H9 (cell line): Measurements from ENCODE around the gene TRIM69. TPM values are rescaled to one million over a fixed set of nuclear protein-coding genes. Genes with fewer than 3 reads are reported as not detected.

Experiments
- DNase-seq: peaks from one replicate; pipeline ENCODE4 v3.0.0-alpha.2; 2017
- H2AFZ ChIP-seq: one replicate; pipeline ENCODE4 v1.6.1; 2013; ENCODE audit warnings: mild to moderate bottlenecking, low read length, control low read depth, moderate library complexity
- H2AK5ac ChIP-seq: 2 replicates; pipeline ENCODE4 v1.6.1; 2013; ENCODE audit warnings: low read length, control low read depth, mixed read lengths; ENCODE audit not compliant: insufficient read length
- H2BK120ac ChIP-seq: one replicate; pipeline ENCODE4 v1.6.1; 2013; ENCODE audit warnings: low read depth, mild to moderate bottlenecking, low read length, control low read depth, inconsistent platforms; ENCODE audit not compliant: poor library complexity, severe bottlenecking
- H2BK12ac ChIP-seq: 2 replicates; pipeline ENCODE4 v1.6.1; 2013; ENCODE audit warnings: low read length, control low read depth, mixed read lengths, low read depth; ENCODE audit not compliant: insufficient read length
- H2BK15ac ChIP-seq: 2 replicates; pipeline ENCODE4 v1.6.1; 2013; ENCODE audit warnings: low read depth, low read length, control low read depth
- H2BK20ac ChIP-seq: one replicate; pipeline ENCODE4 v1.6.1; 2013; ENCODE audit warnings: low read depth, mild to moderate bottlenecking, low read length, control low read depth, inconsistent platforms; ENCODE audit not compliant: poor library complexity, severe bottlenecking
- H2BK5ac ChIP-seq: 2 replicates; pipeline ENCODE4 v1.6.1; 2013; ENCODE audit warnings: low read length, control low read depth, mixed read lengths; ENCODE audit not compliant: insufficient read length
- H3K14ac ChIP-seq: 2 replicates; pipeline ENCODE4 v1.6.1; 2013; ENCODE audit warnings: low read length, control low read depth; ENCODE audit not compliant: insufficient read depth
- H3K18ac ChIP-seq: 2 replicates; pipeline ENCODE4 v1.6.1; 2013; ENCODE audit warnings: low read depth, mild to moderate bottlenecking, mixed read lengths, low read length, control low read depth; ENCODE audit not compliant: insufficient read length
- H3K23ac ChIP-seq: 2 replicates; pipeline ENCODE4 v1.6.1; 2013; ENCODE audit warnings: low read length, control low read depth, mixed read lengths, low read depth; ENCODE audit not compliant: insufficient read length
- H3K23me2 ChIP-seq: 2 replicates; pipeline ENCODE4 v1.6.1; 2013; ENCODE audit warnings: low read depth, mild to moderate bottlenecking, mixed read lengths, low read length, control low read depth; ENCODE audit not compliant: insufficient read length, poor library complexity, severe bottlenecking
- H3K27ac ChIP-seq: 2 replicates; pipeline ENCODE4 v1.5.1; 2013; ENCODE audit warnings: low read length, control low read depth, mixed read lengths, low read depth; ENCODE audit not compliant: insufficient read length
- H3K27me3 ChIP-seq: 2 replicates; pipeline ENCODE4 v1.6.1; 2013; ENCODE audit warnings: low read length, control low read depth, inconsistent platforms; ENCODE audit not compliant: insufficient read depth
- H3K4ac ChIP-seq: 2 replicates; pipeline ENCODE4 v1.6.1; 2013; ENCODE audit warnings: low read depth, mild to moderate bottlenecking, control low read depth, inconsistent platforms, low read length, moderate library complexity
- H3K4me1 ChIP-seq: 2 replicates; pipeline ENCODE4 v1.6.1; 2013; ENCODE audit warnings: low read length, control low read depth, inconsistent platforms; ENCODE audit not compliant: insufficient read depth
- H3K4me2 ChIP-seq: 2 replicates; pipeline ENCODE4 v1.6.1; 2013; ENCODE audit warnings: low read length, control low read depth, mixed read lengths; ENCODE audit not compliant: insufficient read length, insufficient read depth
- H3K56ac ChIP-seq: 2 replicates; pipeline ENCODE4 v1.6.1; 2013; ENCODE audit warnings: low read depth, mild to moderate bottlenecking, mixed read lengths, low read length, control low read depth; ENCODE audit not compliant: insufficient read length
- H3K79me1 ChIP-seq: 2 replicates; pipeline ENCODE4 v1.6.1; 2013; ENCODE audit warnings: low read depth, mild to moderate bottlenecking, moderate library complexity, low read length, control low read depth, inconsistent platforms; ENCODE audit not compliant: insufficient read depth, poor library complexity, severe bottlenecking
- H3K79me2 ChIP-seq: 2 replicates; pipeline ENCODE4 v1.6.1; 2013; ENCODE audit warnings: low read length, control low read depth, inconsistent platforms; ENCODE audit not compliant: insufficient read depth
- H3K9ac ChIP-seq: 2 replicates; pipeline ENCODE4 v1.6.1; 2013; ENCODE audit warnings: low read length, control low read depth, mixed read lengths; ENCODE audit not compliant: insufficient read length; ENCODE audit errors: extremely low read depth
- H3K9me3 ChIP-seq: one replicate; pipeline ENCODE4 v1.6.1; 2013; ENCODE audit warnings: low read depth, low read length, inconsistent platforms; ENCODE audit not compliant: control insufficient read depth
- H3T11ph ChIP-seq: one replicate; pipeline ENCODE4 v1.6.1; 2013; ENCODE audit warnings: mild to moderate bottlenecking, low read length, control low read depth, inconsistent platforms
- H4K20me1 ChIP-seq: one replicate; pipeline ENCODE4 v1.6.1; 2013; ENCODE audit not compliant: control insufficient read depth, insufficient read length, insufficient read depth
- H4K5ac ChIP-seq: 2 replicates; pipeline ENCODE4 v1.6.1; 2013; ENCODE audit warnings: low read depth, mild to moderate bottlenecking, mixed read lengths, low read length, control low read depth; ENCODE audit not compliant: insufficient read length
- H4K8ac ChIP-seq: replicated peaks from 2 replicates; pipeline ENCODE4 v1.6.1; 2013; ENCODE audit warnings: low read length, control low read depth, mixed read lengths, low read depth; ENCODE audit not compliant: insufficient read length
- H4K91ac ChIP-seq: 2 replicates; pipeline ENCODE4 v1.6.1; 2013; ENCODE audit warnings: low read depth, mild to moderate bottlenecking, moderate library complexity, mixed read lengths, low read length, control low read depth; ENCODE audit not compliant: insufficient read length
- H3K27ac Mint-ChIP-seq, 3 experiments: 2 replicates in 2 of 3; 3 replicates in 1 of 3; pipeline ENCODE4 v1.8.0; 2020 to 2021; ENCODE audit warnings: mixed read lengths in 3 of 3, mild to moderate bottlenecking in 1 of 3, moderate library complexity in 1 of 3
- H3K27me3 Mint-ChIP-seq: 2 replicates; pipeline ENCODE4 v1.8.0; 2021; ENCODE audit warnings: low read depth, mild to moderate bottlenecking, moderate library complexity, mixed read lengths
- H3K36me3 Mint-ChIP-seq, 3 experiments: 2 replicates in 2 of 3; 3 replicates in 1 of 3; pipeline ENCODE4 v1.8.0; 2020 to 2021; ENCODE audit warnings: low read depth in 3 of 3, mixed read lengths in 3 of 3; ENCODE audit not compliant: insufficient read depth in 1 of 3
- H3K4me1 Mint-ChIP-seq, 2 experiments: 2 replicates each; pipeline ENCODE4 v1.8.0; 2020; ENCODE audit warnings: mixed read lengths in 2 of 2
- H3K4me3 Mint-ChIP-seq, 2 experiments: 2 replicates in 1 of 2; 3 replicates in 1 of 2; pipeline ENCODE4 v1.8.0; 2020 to 2021; ENCODE audit warnings: mild to moderate bottlenecking in 2 of 2, mixed read lengths in 2 of 2, moderate library complexity in 1 of 2
- H3K9me3 Mint-ChIP-seq, 2 experiments: 2 replicates in 1 of 2; 3 replicates in 1 of 2; pipeline ENCODE4 v1.8.0; 2020; ENCODE audit warnings: mild to moderate bottlenecking in 2 of 2, mixed read lengths in 2 of 2, moderate library complexity in 1 of 2
- CTCF ChIP-seq: fragments of 200-600 bp; sonication (generic); conservative IDR thresholded peaks from 3 replicates; pipeline ENCODE4 v1.8.0; 2021; ENCODE audit warnings: antibody characterized with exemption, mild to moderate bottlenecking
- WGBS: extraction: QIAGEN DNeasy Blood & Tissue Kit; methylation state at CpG from one replicate; pipeline ENCODE4 v1.1.7; 2013; ENCODE audit warnings: missing lambda C conversion rate, low lambda C conversion rate, mixed read lengths; ENCODE audit not compliant: insufficient read length; ENCODE audit errors: extremely low coverage; 5-methylcytosine and 5-hydroxymethylcytosine counted together
- total RNA-seq: library from RNA; stranded (reverse); gene quantifications from 2 replicates; pipeline ENCODE4 v1.2.1, GENCODE V29; 2021

TRIM69 gene
- total RNA-seq, 1 experiment from 2014 or later: 4.3 TPM

- Histone ChIP-seq H3K14ac (peak overlapping the region; percentile 31; the same call in 1 of the 2 replicates), H2BK20ac (no peak overlapping the region), H3K27ac (peak overlapping the region; percentile 32), H3K4ac (no peak overlapping the region; the same call in 1 of the 2 replicates), H3K79me1 (no peaks in the 10 kb centered on the region), H3K23ac (no peak overlapping the region), H3K9ac (no peak overlapping the region), H2BK5ac (peak overlapping the region; percentile 80), H3K4me2 (no peak overlapping the region), H2BK15ac (no peak overlapping the region), H3K23me2 (peaks cover 7% of the 10 kb centered on the region), H3K18ac (no peak overlapping the region), H2BK120ac (no peak overlapping the region), H4K20me1 (no peaks in the 10 kb centered on the region), H3K79me2 (no peaks in the 10 kb centered on the region), H4K8ac (peak overlapping the region; percentile 92), H4K91ac (no peak overlapping the region), H2AK5ac (no peak overlapping the region), H3K4me1 (peaks cover 3% of the 10 kb centered on the region; the same call in 1 of the 2 replicates), H4K5ac (peak overlapping the region; percentile 9), H3K56ac (no peak overlapping the region), H2BK12ac (no peak overlapping the region), H3K27me3 (no peaks in the 10 kb centered on the region), H2AFZ (peak overlapping the region; percentile 44), H3T11ph (no peak overlapping the region), H3K9me3 (no peaks in the 10 kb centered on the region)
- no CpG with 5 or more reads among the region's 7 CpGs for WGBS
- no peaks in the 10 kb centered on the region for H3K36me3 Mint-ChIP-seq
- peak overlapping the region in 1 of 2 experiments; percentile 13; a peak in 3 of 5 replicates for H3K4me3 Mint-ChIP-seq
- no peaks in the 10 kb centered on the region for H3K27me3 Mint-ChIP-seq
- H3K27ac Mint-ChIP-seq: peak overlapping the region in 2 of 3 experiments; percentile 78 to 94; a peak in 5 of 7 replicates
- no peaks in the 10 kb centered on the region for H3K9me3 Mint-ChIP-seq
- H3K4me1 Mint-ChIP-seq: peaks cover 15 to 21% of the 10 kb centered on the region in 2 experiments
- DNase-seq: no peak
- no peak for TF ChIP-seq CTCF
Observed at GRCh38 chr15:44726136-44726535, 10.2 kb upstream of the TRIM69 start.
